NB4 (cell line): ENCODE measurements around the gene COL4A1.

ENCODE experiments used
- POLR2A ChIP-seq: IDR thresholded peaks from 2 replicates; pipeline ENCODE4 v1.6.1; 2011; ENCODE audit warnings: mild to moderate bottlenecking; ENCODE audit not compliant: insufficient read length; ENCODE audit errors: extremely low read depth
- TF ChIP-seq, protein P1 (sequence below): IDR thresholded peaks from one replicate; pipeline ENCODE4 v1.5.1; 2012; ENCODE audit warnings: low read depth, low read length
- TF ChIP-seq, protein P2 (sequence below): IDR thresholded peaks from 2 replicates; pipeline ENCODE4 v1.6.1; 2011; ENCODE audit warnings: low read depth, low read length

DNA sequence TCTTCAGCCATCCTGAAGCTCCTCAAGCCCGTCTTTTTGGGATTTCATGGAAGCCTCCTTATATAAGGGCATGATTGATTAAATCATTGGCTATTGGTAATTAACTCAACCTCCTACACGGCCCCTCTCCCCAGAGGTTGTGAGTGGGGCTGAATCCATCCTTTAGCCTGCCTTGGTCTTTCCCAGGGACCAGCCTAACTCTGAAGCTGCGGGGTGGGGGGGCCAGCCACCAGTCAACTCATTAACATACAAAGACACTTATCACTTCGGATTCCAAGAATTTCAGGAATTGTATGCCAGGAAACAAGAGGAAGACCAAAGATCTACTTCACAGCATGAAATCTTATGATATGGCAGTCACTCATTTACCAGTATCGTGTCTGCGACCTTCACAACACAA lies 9.9 kb downstream of the COL4A1 start:
- TF ChIP-seq, protein P1, sequence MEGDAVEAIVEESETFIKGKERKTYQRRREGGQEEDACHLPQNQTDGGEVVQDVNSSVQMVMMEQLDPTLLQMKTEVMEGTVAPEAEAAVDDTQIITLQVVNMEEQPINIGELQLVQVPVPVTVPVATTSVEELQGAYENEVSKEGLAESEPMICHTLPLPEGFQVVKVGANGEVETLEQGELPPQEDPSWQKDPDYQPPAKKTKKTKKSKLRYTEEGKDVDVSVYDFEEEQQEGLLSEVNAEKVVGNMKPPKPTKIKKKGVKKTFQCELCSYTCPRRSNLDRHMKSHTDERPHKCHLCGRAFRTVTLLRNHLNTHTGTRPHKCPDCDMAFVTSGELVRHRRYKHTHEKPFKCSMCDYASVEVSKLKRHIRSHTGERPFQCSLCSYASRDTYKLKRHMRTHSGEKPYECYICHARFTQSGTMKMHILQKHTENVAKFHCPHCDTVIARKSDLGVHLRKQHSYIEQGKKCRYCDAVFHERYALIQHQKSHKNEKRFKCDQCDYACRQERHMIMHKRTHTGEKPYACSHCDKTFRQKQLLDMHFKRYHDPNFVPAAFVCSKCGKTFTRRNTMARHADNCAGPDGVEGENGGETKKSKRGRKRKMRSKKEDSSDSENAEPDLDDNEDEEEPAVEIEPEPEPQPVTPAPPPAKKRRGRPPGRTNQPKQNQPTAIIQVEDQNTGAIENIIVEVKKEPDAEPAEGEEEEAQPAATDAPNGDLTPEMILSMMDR, result no peak
- no peak for TF ChIP-seq POLR2A
- TF ChIP-seq, protein P2, sequence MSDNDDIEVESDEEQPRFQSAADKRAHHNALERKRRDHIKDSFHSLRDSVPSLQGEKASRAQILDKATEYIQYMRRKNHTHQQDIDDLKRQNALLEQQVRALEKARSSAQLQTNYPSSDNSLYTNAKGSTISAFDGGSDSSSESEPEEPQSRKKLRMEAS, result no peak
